HUES64 (cell line): ENCODE data around the gene DOCK4.

ENCODE experiments used
- H3K27ac ChIP-seq: 2 replicates; pipeline ENCODE4 v1.7.0; 2013; ENCODE audit warnings: low read depth, low read length, inconsistent platforms
- H3K27me3 ChIP-seq: 2 replicates; pipeline ENCODE4 v1.6.1; 2013; ENCODE audit warnings: mild to moderate bottlenecking, low read length; ENCODE audit not compliant: insufficient read depth
- H3K36me3 ChIP-seq: 2 replicates; pipeline ENCODE4 v1.6.1; 2013; ENCODE audit warnings: mild to moderate bottlenecking, low read length; ENCODE audit not compliant: insufficient read depth
- H3K4me1 ChIP-seq: 2 replicates; pipeline ENCODE4 v1.6.1; 2013; ENCODE audit warnings: mild to moderate bottlenecking, low read length, moderate library complexity; ENCODE audit not compliant: insufficient read depth
- H3K4me3 ChIP-seq: 2 replicates; pipeline ENCODE4 v1.5.1; 2013; ENCODE audit warnings: mild to moderate bottlenecking, low read length, moderate library complexity
- H3K9ac ChIP-seq: 2 replicates; pipeline ENCODE4 v1.6.1; 2013; ENCODE audit warnings: mild to moderate bottlenecking, low read depth, low read length
- H3K9me3 ChIP-seq: 2 replicates; pipeline ENCODE4 v1.6.1; 2013; ENCODE audit warnings: low read depth, low read length; ENCODE audit not compliant: insufficient read depth
- WGBS: fragments of 150-250, 120-280 bp; methylation state at CpG from one replicate; pipeline ENCODE4 v1.1.7; 2013; ENCODE audit warnings: missing lambda C conversion rate; 5-methylcytosine and 5-hydroxymethylcytosine counted together

DOCK4 gene

GRCh38 chr7:111678281-111678680, 527.9 kb downstream of the DOCK4 start:
- Histone ChIP-seq H3K4me3 (no peak overlapping the region), H3K4me1 (no peaks in the 10 kb centered on the region), H3K36me3 (no peaks in the 10 kb centered on the region), H3K9ac (no peak overlapping the region), H3K27me3 (no peaks in the 10 kb centered on the region), H3K9me3 (no peaks in the 10 kb centered on the region), H3K27ac (no peak overlapping the region)
- 91% methylated on average over 3 of the region's 3 CpGs for WGBS

GRCh38 chr7:111677848-111678247, 528.4 kb downstream of the DOCK4 start:
- no peak overlapping the region for H3K27ac ChIP-seq
- no peaks in the 10 kb centered on the region for H3K36me3 ChIP-seq
- H3K9ac ChIP-seq, result no peak overlapping the region
- no peak overlapping the region for H3K4me3 ChIP-seq
- no peaks in the 10 kb centered on the region for H3K9me3 ChIP-seq
- H3K27me3 ChIP-seq, result no peaks in the 10 kb centered on the region
- H3K4me1 ChIP-seq, result no peaks in the 10 kb centered on the region

GRCh38 chr7:111676811-111677210, 529.4 kb downstream of the DOCK4 start:
- H3K9me3 ChIP-seq, result no peaks in the 10 kb centered on the region
- no peak overlapping the region for H3K27ac ChIP-seq
- no peak overlapping the region for H3K4me3 ChIP-seq
- 36% methylated on average over 2 of the region's 2 CpGs for WGBS
- no peaks in the 10 kb centered on the region for H3K27me3 ChIP-seq
- no peak overlapping the region for H3K9ac ChIP-seq
- H3K36me3 ChIP-seq, result no peaks in the 10 kb centered on the region
- H3K4me1 ChIP-seq, result no peaks in the 10 kb centered on the region
